Measurements from ENCODE around the gene DENND1A. TPM values are rescaled to one million over a fixed set of nuclear protein-coding genes. Genes with fewer than 3 reads are reported as not detected.

DENND1A gene
- total RNA-seq, 2 donors from 2014 or later = 18.9 to 26.8 TPM

DNA sequence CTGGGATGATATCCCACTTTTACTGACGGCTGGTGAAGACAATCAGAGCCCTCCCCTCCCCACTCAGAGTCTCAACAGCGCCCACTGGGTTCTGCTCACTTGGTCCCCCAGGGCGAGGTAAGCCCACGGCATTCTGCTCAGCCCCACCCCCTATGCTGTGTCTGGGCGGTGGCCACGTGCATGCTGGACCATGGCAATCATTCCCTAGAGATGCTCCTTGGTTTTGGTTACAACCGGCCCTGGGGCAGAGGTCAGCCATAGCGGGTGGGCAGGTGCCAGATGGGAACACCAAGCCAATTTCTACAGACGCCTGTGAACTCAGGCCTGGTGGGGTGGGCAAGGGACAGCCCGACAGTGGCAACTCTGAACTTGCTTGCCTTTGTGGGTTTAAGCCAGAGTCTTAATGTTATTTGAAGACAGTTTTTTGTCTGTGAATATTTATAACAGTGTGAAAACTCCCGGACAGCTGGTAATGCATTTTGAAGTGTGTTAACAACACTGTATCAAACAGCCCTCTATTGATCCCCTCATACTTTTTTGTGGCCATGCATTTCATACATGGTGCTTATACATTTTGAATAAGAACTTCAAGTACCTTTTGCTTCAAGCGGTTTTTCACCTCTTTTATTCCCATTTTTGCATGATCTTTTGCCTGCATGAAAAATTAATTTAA, 479.7 kb downstream of the DENND1A start:
- Histone ChIP-seq H3K27ac (no peak overlapping the region), H3K9me3 (no peaks in the 10 kb centered on the region), H3K4me3 (no peak overlapping the region), H3K4me1 (replicated peaks) (no peaks in the 10 kb centered on the region), H3K27me3 (replicated peaks; ENCODE audit: insufficient read depth) (no peaks in the 10 kb centered on the region), H3K36me3 (no peaks in the 10 kb centered on the region)
- DNase-seq (ENCODE audit: low spot score) = no peak
- 63% methylated on average over 11 of the region's 12 CpGs for WGBS
- intact Hi-C loops (cut with DNase I) = no loop called here
- TF ChIP-seq POLR2A (IDR thresholded peaks at IDR 0.05) (no peak), POLR2AphosphoS5 (IDR thresholded peaks at IDR 0.05) (no peak)
- TF ChIP-seq, protein P1, sequence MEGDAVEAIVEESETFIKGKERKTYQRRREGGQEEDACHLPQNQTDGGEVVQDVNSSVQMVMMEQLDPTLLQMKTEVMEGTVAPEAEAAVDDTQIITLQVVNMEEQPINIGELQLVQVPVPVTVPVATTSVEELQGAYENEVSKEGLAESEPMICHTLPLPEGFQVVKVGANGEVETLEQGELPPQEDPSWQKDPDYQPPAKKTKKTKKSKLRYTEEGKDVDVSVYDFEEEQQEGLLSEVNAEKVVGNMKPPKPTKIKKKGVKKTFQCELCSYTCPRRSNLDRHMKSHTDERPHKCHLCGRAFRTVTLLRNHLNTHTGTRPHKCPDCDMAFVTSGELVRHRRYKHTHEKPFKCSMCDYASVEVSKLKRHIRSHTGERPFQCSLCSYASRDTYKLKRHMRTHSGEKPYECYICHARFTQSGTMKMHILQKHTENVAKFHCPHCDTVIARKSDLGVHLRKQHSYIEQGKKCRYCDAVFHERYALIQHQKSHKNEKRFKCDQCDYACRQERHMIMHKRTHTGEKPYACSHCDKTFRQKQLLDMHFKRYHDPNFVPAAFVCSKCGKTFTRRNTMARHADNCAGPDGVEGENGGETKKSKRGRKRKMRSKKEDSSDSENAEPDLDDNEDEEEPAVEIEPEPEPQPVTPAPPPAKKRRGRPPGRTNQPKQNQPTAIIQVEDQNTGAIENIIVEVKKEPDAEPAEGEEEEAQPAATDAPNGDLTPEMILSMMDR (IDR thresholded peaks at IDR 0.05) = no peak

DNA sequence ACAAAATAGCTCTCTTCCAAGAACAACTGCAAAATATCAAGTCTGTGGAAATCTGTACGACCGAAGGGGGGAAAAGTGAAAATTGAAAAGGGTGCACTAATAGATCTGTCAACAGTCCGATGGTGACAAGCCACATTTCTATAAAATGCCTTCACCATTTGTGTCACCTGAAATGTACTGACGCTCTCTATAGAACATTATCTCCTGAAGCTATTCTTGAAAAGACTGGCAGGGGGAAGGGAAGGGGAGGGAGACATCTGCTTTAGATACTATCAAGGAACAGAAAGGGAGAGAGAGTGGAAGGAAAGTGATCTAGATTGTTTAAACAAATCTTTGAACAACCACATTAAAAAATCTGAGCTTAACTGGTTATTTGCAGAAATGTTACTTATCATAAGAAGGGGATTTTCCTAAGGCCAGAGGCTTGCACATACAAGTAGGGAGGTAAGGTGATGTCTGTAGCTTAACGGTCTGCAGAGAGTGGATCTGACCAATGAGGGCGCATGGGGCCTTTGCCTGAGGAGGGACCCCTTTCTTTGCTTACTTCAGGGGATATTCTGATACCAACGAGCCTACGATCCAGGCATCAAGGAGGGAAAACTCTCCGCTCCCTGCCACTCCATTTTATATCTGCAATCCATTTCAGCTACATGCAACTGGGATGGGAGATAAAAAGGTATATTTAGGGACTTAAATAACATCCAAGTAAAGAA, 481.8 kb downstream of the DENND1A start:
- Histone ChIP-seq H3K9me3 (no peaks in the 10 kb centered on the region), H3K36me3 (no peaks in the 10 kb centered on the region), H3K27ac (no peak overlapping the region), H3K27me3 (replicated peaks; ENCODE audit: insufficient read depth) (no peaks in the 10 kb centered on the region), H3K4me1 (replicated peaks) (no peaks in the 10 kb centered on the region), H3K4me3 (no peak overlapping the region)
- no peak for DNase-seq (ENCODE audit: low spot score)
- WGBS = 53% methylated on average over 9 of the region's 9 CpGs
- TF ChIP-seq, protein P1 (IDR thresholded peaks at IDR 0.05) = no peak
- no peak for TF ChIP-seq POLR2AphosphoS5 (IDR thresholded peaks at IDR 0.05)
- no peak for TF ChIP-seq POLR2A (IDR thresholded peaks at IDR 0.05)
- intact Hi-C loops (cut with DNase I) = no loop called here

- 90% methylated on average over 10 of the region's 10 CpGs for WGBS
- Histone ChIP-seq H3K27ac (no peak overlapping the region), H3K36me3 (no peaks in the 10 kb centered on the region), H3K27me3 (replicated peaks; ENCODE audit: insufficient read depth) (no peaks in the 10 kb centered on the region), H3K4me1 (replicated peaks) (no peaks in the 10 kb centered on the region), H3K4me3 (no peak overlapping the region), H3K9me3 (no peaks in the 10 kb centered on the region)
- TF ChIP-seq POLR2AphosphoS5 (IDR thresholded peaks at IDR 0.05) = no peak
- TF ChIP-seq POLR2A (IDR thresholded peaks at IDR 0.05) = no peak
- TF ChIP-seq, protein P1 (IDR thresholded peaks at IDR 0.05) = no peak
- no peak for DNase-seq (ENCODE audit: low spot score)
- intact Hi-C loops (cut with DNase I) = no loop called here
Measured at GRCh38 chr9:123445981-123446610, 483.8 kb downstream of the DENND1A start.

DNA sequence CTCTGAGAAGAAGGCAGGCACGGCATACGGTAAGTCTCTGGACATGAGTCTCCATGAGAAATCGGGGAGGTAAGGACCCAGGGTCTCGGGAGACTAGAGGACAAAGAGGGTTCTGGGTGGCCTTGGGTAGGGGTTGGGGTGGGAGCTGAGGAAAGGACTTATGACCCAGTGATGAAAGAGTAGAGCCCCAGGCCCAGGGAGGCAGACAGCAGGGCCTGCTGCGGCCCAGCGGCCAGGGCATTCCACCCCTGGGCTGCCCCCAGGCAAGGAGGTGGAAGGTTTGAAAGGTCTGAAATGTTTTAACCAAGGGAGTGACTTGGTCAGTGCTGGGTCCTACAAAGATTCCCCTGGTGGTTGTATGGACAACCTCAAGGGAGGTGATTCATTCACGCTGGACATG, 484.8 kb downstream of the DENND1A start:
- no peaks in the 10 kb centered on the region for H3K4me1 ChIP-seq (replicated peaks)
- H3K27me3 ChIP-seq (replicated peaks; ENCODE audit: insufficient read depth) = no peaks in the 10 kb centered on the region
- H3K27ac ChIP-seq = no peak overlapping the region
- TF ChIP-seq, protein P1 (IDR thresholded peaks at IDR 0.05) = no peak
- TF ChIP-seq POLR2A (IDR thresholded peaks at IDR 0.05) = no peak
- TF ChIP-seq POLR2AphosphoS5 (IDR thresholded peaks at IDR 0.05) = no peak
- no peaks in the 10 kb centered on the region for H3K9me3 ChIP-seq
- H3K4me3 ChIP-seq = no peak overlapping the region
- DNase-seq (ENCODE audit: low spot score) = no peak
- 96% methylated on average over 7 of the region's 7 CpGs for WGBS
- intact Hi-C loops (cut with DNase I) = no loop called here
- H3K36me3 ChIP-seq = no peaks in the 10 kb centered on the region
